GM19023 (cell line): ENCODE data around the gene NFASC.

Experiments
- ATAC-seq: cut with Tn5 transposase; IDR thresholded peaks from one replicate; pipeline ENCODE4 v1.9.1; 2021; ENCODE audit warnings: mild to moderate bottlenecking, moderate library complexity; ENCODE audit not compliant: unreplicated experiment

Gene NFASC

DNA sequence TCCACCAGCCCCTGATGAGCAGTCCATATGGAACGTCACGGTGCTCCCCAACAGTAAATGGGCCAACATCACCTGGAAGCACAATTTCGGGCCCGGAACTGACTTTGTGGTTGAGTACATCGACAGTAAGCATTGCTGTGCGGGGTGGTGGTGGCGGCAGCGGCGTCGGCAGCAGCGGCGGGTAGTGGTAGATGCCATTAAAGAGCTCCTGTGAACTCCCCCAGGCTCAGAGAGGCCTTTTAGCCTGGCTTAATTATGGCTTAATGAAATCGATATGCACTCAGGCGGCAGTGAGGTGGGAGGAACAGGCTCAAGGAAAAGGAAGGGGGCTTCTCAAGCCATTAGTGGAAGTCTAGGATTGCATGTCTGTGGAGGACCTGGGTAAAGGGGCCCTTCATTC lies 130.5 kb downstream of the NFASC start:
- no peak for ATAC-seq

DNA sequence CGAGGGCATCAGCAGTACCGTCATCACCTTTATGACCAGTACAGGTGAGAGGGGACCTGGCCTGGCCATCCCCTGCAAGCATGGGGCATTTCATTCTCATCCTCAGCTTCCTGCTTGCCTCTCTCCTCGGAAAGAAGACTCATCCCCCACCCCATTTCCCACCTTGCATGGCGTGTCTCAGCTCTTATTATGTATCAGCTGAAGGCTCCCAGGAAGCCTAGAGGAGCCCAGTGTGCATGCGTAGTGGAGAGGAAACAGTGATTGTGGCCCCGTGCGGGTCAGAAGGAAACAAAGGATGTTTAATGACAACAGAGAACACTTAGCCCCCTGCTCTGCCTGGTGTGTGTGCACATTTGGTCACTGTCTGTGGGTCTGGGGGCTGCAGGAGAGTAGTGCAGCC lies 132.0 kb downstream of the NFASC start:
- ATAC-seq = no peak

DNA sequence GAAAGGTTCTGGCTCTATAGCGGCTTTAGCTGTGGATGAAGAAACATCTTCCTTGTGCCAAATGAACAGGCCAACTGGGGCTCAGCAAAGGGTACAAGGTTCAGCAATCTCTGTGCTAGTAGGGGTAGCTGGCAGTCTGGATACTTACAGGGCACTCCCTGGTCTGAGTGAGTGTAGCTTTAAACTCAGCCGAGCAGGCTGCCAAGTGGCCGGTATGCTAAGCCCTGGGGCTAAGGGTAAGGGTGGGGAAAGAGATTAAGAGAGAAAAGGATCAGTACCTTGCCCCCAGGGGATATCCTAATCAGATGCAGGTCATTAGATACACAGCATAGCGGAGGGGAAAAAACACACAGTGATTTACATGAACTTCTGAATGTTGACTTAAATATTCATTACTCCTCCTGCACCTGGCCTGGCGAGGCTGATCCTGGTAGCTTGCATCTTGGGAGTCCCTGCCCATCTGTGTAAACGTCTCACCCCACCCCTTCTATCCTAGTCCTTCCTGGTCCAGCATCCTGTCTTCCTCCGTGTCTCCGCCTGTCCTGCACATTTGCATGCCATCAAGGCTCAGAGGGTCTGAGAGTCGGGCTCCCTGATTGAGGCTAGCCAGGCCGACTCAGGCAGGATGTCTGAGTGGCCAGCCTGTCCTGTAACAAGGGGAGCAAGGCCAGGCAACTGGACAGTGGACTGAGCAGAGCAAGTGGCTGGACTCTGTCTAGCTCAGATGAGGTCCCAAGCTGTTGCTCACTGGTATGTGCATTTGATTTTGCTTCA lies 132.9 kb downstream of the NFASC start:
- ATAC-seq = no peak

DNA sequence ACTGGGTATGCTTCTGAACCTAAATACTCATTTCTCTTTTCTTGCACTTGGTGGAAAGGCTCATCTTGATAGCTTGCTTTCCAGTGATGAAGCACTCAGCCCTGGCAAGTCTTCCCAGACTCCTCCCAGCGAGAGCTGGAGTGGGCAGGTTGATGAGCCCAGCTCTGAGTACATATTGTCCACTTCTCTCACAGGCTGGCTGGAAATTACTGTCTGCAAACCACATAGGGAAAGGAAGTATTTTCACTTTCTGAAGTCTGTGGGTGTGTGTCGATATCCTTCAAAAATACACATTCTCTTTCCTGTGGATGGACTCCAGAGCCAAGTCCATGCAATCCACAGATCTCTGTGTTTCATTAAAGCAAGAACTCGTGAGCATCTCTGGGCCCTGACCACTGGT lies 133.7 kb downstream of the NFASC start:
- no peak for ATAC-seq

DNA sequence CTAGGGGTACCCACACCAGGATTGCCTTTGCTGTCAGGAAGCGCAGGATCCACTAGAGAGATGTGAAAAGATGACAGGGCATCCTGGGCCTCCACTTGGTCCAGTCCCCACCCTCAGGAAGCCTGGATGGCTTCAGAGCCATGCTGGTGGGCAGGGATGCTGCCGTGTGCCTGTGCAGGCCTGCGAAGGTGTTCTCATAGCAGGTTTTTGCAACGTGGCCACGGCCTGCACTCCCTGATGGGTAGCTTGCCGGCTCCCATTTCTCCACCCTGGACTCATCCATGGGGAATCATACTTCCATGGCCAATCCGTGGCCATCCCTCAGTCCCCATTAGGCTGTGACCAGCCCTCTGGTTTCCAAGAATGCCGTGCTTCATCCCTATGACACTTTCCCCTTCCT lies 138.2 kb downstream of the NFASC start:
- no peak for ATAC-seq

DNA sequence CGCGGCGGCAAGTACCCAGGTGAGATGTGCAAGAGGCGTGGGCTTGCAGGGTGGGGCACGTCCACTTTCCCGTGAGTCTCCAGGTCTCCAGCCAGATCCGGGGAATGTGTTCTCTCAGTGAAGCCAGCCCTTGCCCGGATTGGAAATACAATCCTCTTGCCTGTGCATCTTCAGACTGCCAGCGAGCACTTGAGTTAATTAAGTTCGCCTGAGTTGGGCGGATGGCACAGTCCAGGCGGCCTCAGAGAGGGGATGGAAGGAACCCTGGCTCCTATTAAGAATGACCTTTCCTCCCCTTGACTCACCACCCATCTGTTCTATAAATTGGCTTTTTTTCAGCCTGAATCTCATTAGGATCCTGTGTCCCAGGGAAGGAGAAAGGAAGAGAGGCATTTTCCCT lies 139.0 kb downstream of the NFASC start:
- ATAC-seq = no peak

DNA sequence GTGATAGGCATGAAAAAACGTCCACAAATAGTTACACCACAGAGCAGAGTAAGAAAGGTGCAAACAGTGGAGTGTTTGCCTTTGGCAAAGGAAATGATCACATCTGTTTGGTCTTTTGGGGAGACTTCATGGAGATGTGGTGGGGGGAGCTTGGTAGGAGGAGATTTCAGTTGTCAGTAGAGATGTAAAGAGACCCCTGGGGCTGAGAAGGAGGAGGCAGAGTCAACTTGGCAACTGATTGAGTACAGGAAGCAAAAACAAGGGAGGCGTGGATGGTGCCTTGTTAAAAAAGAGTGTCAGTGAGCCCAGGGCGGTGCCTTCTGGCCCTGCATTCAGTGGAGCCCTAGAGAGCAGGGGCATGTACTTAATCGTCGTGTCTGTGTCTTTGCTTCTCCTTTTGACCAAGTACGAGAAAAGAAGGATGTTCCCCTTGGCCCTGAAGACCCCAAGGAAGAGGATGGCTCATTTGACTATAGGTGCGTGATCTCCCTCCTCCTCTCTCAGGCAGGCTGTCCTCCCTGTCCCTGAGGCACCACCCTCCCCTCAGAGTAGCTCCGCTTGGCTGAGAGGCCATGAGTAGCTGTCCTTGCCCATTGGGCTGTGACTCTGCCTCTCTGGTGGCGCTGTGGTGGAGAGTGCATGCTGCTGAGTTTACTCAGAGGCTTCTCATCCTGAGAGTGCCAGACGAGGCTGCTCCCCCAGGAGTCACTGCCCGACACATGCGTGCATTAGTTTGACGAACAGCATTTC lies 141.9 kb downstream of the NFASC start:
- no peak for ATAC-seq

DNA sequence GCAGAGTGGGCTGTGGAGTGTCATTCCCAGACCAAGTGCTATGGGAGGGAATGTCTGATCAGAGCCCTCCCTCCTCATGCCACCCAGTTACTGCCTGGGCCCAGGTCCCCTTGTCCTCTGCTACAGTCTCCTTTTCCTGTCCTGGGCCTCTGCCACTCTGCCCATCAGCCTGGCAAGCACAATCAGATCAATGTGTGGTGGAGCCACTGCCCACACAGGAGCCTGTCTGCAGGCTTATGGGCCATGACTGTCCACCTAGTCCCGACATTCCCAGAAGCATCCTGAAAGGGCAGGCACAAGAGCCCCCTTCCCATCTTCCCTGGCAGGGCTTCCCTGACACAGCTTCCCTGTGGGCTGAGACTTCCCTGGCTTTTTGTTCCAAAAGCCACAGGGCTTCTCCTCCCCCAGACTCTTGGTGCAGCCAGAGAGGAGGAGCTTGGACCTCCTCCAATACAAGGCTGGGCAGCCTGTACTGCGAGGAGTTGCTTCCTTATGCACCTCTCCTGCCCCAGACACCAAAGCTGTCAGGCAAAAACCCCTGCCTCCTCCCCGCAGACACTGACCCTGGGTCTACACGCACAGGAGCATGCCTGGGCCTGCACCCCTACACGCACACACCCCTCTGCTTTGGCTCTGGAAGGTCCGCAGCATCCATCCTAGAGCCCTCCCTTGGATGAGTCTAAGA lies 143.2 kb downstream of the NFASC start:
- ATAC-seq = no peak

DNA sequence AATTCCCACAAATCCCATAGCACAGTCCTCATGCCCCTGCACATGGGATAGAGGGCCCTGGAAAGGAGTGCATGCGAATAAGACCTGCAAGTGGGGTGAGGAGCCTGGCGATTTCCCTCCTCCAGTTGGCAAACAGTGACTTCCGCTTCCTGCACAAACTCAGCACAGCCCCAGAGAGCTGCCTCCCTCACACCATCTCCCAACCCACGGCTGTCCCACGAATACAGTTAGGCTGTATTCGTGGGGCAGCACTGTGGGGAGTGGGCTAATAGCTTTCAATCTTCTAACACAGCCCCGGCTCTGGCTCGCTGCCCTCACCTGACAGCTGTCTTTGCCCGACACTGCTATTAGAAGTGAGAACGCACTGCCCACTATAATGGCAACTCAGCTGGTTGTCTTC lies 144.1 kb downstream of the NFASC start:
- no peak for ATAC-seq

DNA sequence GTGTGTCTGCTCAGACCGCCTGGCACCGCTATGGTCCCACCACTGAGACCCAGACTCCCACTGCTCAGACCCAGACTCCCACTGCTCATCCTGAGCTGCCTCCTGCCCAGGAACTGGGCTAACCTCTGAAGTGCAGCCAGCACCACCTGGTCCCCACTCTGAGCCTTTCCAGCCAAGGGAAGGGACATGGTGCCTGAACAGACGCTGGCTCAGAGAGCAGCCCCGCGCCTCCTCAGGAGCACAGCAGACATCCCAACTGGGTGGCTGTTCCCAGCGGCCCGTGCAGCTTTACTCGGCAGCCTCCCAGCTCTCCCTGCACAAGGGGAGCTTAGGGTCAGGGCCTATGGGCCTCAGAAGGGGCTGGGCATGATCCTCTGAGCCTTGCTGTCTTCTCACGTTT lies 144.6 kb downstream of the NFASC start:
- no peak for ATAC-seq

DNA sequence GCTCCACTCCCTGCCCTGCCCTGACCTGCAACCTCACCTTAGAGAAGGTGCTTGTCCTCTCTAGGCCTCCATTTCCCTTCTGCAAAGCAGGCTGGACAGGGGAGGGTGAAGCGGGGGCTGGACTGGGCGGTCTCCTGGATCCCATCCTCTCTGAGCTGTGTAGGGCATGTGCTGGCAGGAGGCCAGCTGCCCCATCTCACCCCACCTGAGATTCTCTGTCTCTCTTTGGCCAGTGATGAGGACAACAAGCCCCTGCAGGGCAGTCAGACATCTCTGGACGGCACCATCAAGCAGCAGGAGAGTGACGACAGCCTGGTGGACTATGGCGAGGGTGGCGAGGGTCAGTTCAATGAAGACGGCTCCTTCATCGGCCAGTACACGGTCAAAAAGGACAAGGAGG lies 145.4 kb downstream of the NFASC start:
- no peak for ATAC-seq

DNA sequence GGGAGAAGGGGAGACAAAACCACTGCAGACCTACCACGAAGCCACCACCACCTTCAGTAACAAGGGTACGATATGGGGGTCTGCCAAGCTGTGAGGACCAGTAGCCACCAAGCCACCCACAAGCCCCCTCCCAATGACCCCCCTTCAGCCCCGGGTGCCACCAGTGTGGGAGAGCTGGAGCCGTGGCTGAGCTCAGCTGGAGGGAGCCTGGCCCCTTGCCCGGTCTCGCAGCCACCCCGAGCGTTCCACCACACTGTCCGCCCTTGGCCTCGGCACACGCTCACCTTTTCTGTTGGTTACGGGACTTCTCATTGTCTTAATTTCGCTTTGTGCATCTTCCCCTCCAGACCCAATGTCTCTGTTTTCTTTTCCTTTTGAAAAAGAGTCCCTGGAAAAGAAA lies 145.9 kb downstream of the NFASC start:
- no peak for ATAC-seq

DNA sequence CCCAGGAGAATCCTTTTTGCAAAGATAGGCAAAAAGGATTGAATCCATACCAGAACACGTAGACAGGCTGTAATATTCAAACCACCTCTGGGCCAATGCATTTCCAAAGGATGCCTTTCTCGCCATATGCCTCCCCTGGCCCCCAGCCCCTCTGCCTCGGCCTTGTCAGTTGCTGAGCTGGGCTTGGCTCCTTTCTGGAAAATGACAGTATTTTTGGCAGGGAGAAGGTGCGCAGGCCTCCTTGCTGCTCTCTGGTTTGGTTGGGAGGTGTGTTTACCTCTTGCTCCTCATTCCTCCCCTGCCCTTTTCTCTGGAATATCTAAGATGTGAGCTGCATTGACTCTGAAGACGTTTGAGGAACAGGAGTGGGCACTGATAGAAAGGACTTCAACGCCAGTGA lies 146.3 kb downstream of the NFASC start:
- ATAC-seq = no peak

DNA sequence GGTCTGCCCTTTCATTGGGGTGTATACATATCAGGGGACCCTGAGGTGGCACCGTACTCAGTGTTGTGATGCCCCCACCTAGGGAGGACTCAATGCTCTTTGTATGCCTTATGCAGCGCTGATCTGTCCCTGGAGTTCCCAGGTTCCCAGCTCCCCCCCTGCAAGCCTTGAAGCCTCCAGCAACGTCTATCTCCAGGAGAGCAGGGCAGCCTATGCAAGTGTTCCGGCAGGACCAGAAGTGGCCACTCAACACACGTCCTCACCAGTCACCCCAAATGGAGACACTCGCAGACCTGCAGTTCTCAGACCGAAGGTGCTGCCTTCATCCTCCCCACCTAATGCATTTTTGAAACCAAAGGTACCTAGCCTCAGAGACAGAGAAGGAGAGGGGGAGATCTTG lies 147.1 kb downstream of the NFASC start:
- ATAC-seq = no peak

DNA sequence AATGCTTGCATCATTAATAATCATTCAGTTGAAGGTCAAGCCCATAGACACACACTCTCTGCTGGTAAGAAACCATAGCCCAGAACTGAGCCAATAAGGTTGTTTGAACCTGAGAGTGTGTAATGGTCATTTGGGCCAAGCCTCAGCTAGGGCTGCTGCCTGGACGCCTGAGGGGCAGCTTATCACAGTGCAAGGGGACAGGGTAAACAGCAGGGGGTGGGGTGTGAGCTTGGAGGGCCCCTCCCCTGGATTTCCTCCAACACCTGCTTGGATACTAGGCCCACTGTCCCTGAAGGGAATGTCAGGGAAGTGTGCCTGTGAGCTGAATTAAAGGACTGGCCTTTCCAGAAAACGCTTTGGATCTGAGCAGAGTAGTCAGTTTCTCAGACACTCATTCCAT lies 147.7 kb downstream of the NFASC start:
- ATAC-seq = no peak

DNA sequence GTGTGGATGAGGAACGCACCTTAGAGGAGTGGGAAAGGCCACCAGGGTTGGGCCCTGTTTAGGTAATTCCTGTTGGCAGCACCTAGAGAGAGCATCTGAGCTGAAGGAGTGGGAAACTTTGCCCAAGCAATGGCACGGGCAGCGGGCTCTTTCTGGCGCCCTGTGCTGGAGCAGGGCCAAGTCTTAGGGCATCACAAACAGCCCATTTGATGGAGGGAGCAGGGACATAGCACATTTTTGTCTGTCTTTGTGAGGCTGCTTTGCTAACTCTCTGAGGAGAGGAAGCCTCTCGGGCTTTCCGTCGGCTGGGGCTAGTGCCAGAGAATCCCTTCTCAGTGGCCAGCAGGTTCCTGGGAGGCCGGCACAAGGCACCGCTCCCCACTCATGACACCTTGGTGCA lies 149.8 kb downstream of the NFASC start:
- no peak for ATAC-seq

DNA sequence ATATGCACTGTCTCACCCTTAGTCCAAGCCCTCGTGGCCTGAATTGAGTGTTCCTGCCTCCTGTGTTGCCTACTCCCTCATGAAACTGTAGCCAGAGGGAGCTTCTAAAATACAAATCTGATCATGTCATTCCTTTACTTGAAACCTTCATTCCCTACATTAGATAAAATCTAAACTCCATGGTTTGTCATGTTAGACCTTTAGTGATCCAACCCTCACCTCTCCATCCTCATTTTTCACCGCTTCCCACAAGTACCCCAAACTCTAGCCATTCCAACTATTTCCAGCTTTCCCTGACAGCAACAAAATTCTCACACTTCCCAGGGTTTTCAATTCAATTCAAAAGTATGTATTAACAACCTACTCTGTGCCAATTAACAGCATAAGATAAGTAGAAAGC lies 154.0 kb downstream of the NFASC start:
- ATAC-seq = no peak

DNA sequence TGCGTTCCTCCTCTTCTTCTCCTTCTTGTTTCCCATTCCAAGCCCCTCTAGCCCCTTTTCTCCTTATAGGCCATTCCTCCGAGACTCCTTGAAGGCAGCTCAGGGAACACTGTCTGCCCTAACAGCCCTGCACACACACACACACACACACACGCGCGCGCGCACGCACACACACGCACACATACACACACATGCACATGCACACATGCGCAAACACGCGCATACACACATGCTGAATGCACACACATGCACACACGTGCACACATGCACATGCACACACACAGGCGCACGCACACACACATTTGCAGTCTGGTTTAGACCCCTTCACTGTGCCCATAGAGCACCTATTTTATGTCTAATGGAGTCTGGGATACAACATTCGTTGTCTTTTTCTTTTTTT lies 154.6 kb downstream of the NFASC start:
- ATAC-seq = no peak

DNA sequence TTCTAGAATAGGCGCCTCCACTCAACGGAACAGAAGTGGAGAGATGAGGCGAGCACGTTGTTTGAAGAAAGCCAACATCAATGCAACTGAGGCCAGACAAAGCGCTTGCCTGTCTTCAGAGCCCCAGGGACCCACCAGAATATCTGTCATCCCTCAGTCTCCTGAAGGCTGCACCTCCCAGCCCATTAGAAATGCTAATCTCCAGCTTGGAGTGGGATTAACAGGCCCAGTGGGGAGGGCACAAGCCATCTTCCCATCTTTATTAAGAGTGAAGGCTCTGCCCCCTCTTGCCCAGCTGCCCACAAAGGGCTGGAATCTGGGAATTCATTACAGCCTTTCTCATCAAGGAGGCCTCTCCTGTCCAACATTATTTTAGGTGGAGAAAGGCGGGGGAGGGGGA lies 155.5 kb downstream of the NFASC start:
- ATAC-seq = no peak

DNA sequence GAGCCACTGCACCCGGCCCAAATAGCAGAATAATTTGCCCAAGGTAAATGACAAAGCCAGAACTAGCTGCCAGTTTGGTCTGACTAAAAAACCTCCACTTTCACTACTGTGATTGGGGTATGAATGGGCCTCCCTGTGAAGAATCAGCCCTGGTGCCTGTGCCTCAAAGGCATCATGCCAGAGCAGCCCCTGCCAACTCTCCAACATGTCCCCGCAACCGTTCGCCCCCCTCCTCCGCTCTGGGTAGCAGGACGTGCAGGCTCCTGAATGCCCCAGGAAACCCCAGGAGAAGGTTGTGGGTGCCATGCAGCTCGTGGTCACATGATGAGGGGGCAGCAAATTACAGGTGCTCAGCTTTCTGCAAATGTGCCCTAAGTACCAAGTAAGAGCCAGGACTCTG lies 157.7 kb downstream of the NFASC start:
- no peak for ATAC-seq

DNA sequence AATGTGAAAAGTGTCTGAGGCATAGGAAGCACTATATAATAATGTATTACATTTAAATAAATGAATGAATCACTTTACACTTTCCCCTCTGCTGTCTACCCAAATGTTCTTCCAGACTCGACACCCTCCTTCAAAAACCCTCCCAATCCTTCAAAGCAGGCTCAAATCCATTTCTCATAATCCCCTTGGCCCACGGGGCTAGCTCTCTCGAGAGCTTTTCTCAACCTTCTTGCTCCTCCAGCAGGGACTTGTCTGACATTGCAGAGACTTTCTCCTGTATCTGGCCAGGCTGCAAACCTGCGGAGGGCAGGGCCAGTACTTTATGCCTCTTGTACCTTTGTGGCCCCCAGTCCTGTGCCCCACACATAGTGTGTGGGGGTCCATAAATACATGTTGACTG lies 158.3 kb downstream of the NFASC start:
- ATAC-seq = no peak

DNA sequence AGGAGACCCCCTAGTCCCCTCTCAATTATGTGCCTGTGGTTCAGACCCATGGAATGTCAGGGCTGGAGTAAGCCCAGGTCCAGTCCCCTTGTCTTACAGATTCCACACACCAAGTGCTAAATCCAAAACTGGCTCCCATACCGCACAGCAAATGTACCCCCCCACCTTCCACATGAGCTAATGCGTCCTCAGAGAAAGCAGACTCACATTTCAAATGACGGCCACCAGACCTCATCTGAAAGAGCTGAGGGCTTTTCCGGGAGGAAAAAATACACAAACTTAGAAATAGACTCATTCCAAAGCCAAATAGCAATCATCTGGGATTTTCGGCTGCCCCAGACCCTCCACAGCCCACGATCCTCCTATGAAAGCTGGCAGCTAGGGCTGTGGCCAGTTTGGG lies 159.6 kb downstream of the NFASC start:
- ATAC-seq = no peak
